IMR-90 (cell line): ENCODE measurements around the gene CTTN. TPM values are rescaled to one million over a fixed set of nuclear protein-coding genes. Genes with fewer than 3 reads are reported as not detected.

Source experiments
- ATAC-seq: fragments of 200-7000 bp; cut with Tn5 transposase; 2 replicates; pipeline ENCODE4 v1.9.1; 2020; ENCODE audit warnings: low read depth, mild to moderate bottlenecking, moderate library complexity
- BruUV-seq: library from RNA; stranded (reverse); fragments of 400-500 nt; replicated peaks from 2 replicates; lab custom pipeline; 2021; lab: Mats Ljungman, UMichigan
- CTCF ChIA-PET: fragments of 300-600 bp; formaldehyde crosslinking; extraction: SDS; loops from one replicate; lab custom pipeline; 2021; ENCODE audit warnings: antibody characterized with exemption; lab: Yijun Ruan, JAX
- POLR2A ChIA-PET: fragments of 300-600 bp; sonication (Branson Sonifier 250); formaldehyde crosslinking; loops from one replicate; lab custom pipeline; 2022; ENCODE audit warnings: antibody characterized with exemption; ENCODE audit not compliant: unreplicated experiment; lab: Charles Lee
- DNase-seq: peaks from one replicate; pipeline ENCODE4 v3.0.0; 2013
- H2AFZ ChIP-seq: replicated peaks from 2 replicates; pipeline ENCODE3; 2013; ENCODE audit warnings: low read length, mild to moderate bottlenecking; ENCODE audit not compliant: poor library complexity
- H2AK5ac ChIP-seq: 2 replicates; pipeline ENCODE4 v1.6.1; 2013; ENCODE audit warnings: low read depth, low read length, inconsistent platforms
- H2AK9ac ChIP-seq: replicated peaks from 2 replicates; pipeline ENCODE3; 2013; ENCODE audit warnings: mild to moderate bottlenecking, low read depth, low read length, moderate library complexity; ENCODE audit not compliant: poor library complexity
- H2BK120ac ChIP-seq: 2 replicates; pipeline ENCODE4 v1.6.1; 2013; ENCODE audit warnings: low read depth, low read length, inconsistent platforms
- H2BK15ac ChIP-seq: 3 replicates; pipeline ENCODE4 v1.6.1; 2013; ENCODE audit warnings: low read depth, low read length, inconsistent platforms
- H2BK20ac ChIP-seq: 2 replicates; pipeline ENCODE4 v1.6.1; 2013; ENCODE audit warnings: low read depth, mild to moderate bottlenecking, inconsistent platforms, low read length, moderate library complexity
- H2BK5ac ChIP-seq: 2 replicates; pipeline ENCODE4 v1.6.1; 2013; ENCODE audit warnings: mild to moderate bottlenecking, low read depth, low read length, inconsistent platforms; ENCODE audit not compliant: poor library complexity, severe bottlenecking
- H3K14ac ChIP-seq: replicated peaks from 2 replicates; pipeline ENCODE4 v1.6.1; 2013; ENCODE audit warnings: low read depth, low read length, inconsistent platforms
- H3K18ac ChIP-seq: 2 replicates; pipeline ENCODE4 v1.6.1; 2013; ENCODE audit warnings: low read depth, low read length, control low read depth
- H3K23ac ChIP-seq: 2 replicates; pipeline ENCODE4 v1.6.1; 2013; ENCODE audit warnings: low read depth, low read length, inconsistent platforms
- H3K27ac ChIP-seq: 2 replicates; pipeline ENCODE4 v1.5.1; 2013; ENCODE audit warnings: mild to moderate bottlenecking, control low read depth, low read length; ENCODE audit not compliant: insufficient read depth
- H3K27me3 ChIP-seq: 2 replicates; pipeline ENCODE4 v1.6.1; 2013; ENCODE audit warnings: low read length; ENCODE audit not compliant: control insufficient read depth, insufficient read depth
- H3K36me3 ChIP-seq: 2 replicates; pipeline ENCODE4 v1.6.1; 2013; ENCODE audit warnings: low read length, mixed read lengths; ENCODE audit not compliant: control insufficient read depth, insufficient read depth
- H3K4ac ChIP-seq: 2 replicates; pipeline ENCODE4 v1.6.1; 2013; ENCODE audit warnings: low read depth, low read length, inconsistent platforms
- H3K4me1 ChIP-seq: 2 replicates; pipeline ENCODE4 v1.6.1; 2013; ENCODE audit warnings: low read length, mixed read lengths; ENCODE audit not compliant: control insufficient read depth, insufficient read depth
- H3K4me2 ChIP-seq: 2 replicates; pipeline ENCODE4 v1.6.1; 2013; ENCODE audit warnings: low read depth, mild to moderate bottlenecking, control low read depth, low read length, moderate library complexity
- H3K4me3 ChIP-seq: 2 replicates; pipeline ENCODE4 v1.5.1; 2013; ENCODE audit warnings: low read depth, mild to moderate bottlenecking, control low read depth, low read length, moderate library complexity; ENCODE audit not compliant: insufficient read depth
- H3K56ac ChIP-seq: 2 replicates; pipeline ENCODE4 v1.6.1; 2013; ENCODE audit warnings: low read length, inconsistent platforms; ENCODE audit not compliant: insufficient read depth; ENCODE audit errors: extremely low read depth
- H3K79me1 ChIP-seq, 2 experiments: 2 replicates each; pipeline ENCODE4 v1.6.1; 2013; ENCODE audit warnings: low read length in 2 of 2, inconsistent platforms in 1 of 2, low read depth in 1 of 2
- H3K9ac ChIP-seq: 2 replicates; pipeline ENCODE4 v1.6.1; 2013; ENCODE audit warnings: low read depth, low read length, control low read depth
- H3K9me1 ChIP-seq: 2 replicates; pipeline ENCODE4 v1.6.1; 2013; ENCODE audit warnings: low read length, inconsistent platforms; ENCODE audit not compliant: insufficient read depth
- H3K9me3 ChIP-seq: 2 replicates; pipeline ENCODE4 v1.6.1; 2013; ENCODE audit warnings: low read length; ENCODE audit not compliant: control insufficient read depth, insufficient read depth
- H4K20me1 ChIP-seq: 2 replicates; pipeline ENCODE4 v1.6.1; 2013; ENCODE audit warnings: low read length, inconsistent platforms; ENCODE audit not compliant: insufficient read depth
- H4K5ac ChIP-seq: 2 replicates; pipeline ENCODE4 v1.6.1; 2013; ENCODE audit warnings: mild to moderate bottlenecking, low read depth, low read length, control low read depth
- H4K8ac ChIP-seq, 2 experiments: 2 replicates each; pipeline ENCODE4 v1.6.1; 2013; ENCODE audit warnings: low read depth in 2 of 2, low read length in 2 of 2, control low read depth in 1 of 2, inconsistent platforms in 1 of 2
- H4K91ac ChIP-seq: 2 replicates; pipeline ENCODE4 v1.6.1; 2013; ENCODE audit warnings: low read depth, low read length, inconsistent platforms; ENCODE audit not compliant: insufficient read depth
- BHLHE40 ChIP-seq: fragments of 150-350 bp; IDR thresholded peaks from 2 replicates; pipeline ENCODE4 v1.6.1; 2016; ENCODE audit warnings: mild to moderate bottlenecking, low read depth, low read length
- CEBPB ChIP-seq: IDR thresholded peaks from 2 replicates; pipeline ENCODE4 v1.6.1; 2012; ENCODE audit warnings: low read depth, low read length, improper control_type of control experiment
- CHD1 ChIP-seq: IDR thresholded peaks from 2 replicates; pipeline ENCODE4 v1.6.1; 2012; ENCODE audit warnings: low read depth, low read length, improper control_type of control experiment
- FOS ChIP-seq: fragments of 150-350 bp; IDR thresholded peaks from 2 replicates; pipeline ENCODE4 v1.6.1; 2016; ENCODE audit warnings: low read depth, low read length
- MAFK ChIP-seq: IDR thresholded peaks from 2 replicates; pipeline ENCODE4 v1.6.1; 2012; ENCODE audit warnings: low read depth, low read length, improper control_type of control experiment
- MAZ ChIP-seq: IDR thresholded peaks from 2 replicates; pipeline ENCODE4 v1.6.1; 2012; ENCODE audit warnings: low read depth, mild to moderate bottlenecking, low read length, improper control_type of control experiment, moderate library complexity, borderline replicate concordance
- NFE2L2 ChIP-seq: fragments of 150-350 bp; IDR thresholded peaks from 2 replicates; pipeline ENCODE4 v1.6.1; 2016; ENCODE audit warnings: low read depth, mild to moderate bottlenecking, low read length
- POLR2A ChIP-seq: IDR thresholded peaks from 2 replicates; pipeline ENCODE4 v1.6.1; 2012; ENCODE audit warnings: mild to moderate bottlenecking, low read depth, low read length
- RAD21 ChIP-seq: IDR thresholded peaks from 2 replicates; pipeline ENCODE4 v1.6.1; 2012; ENCODE audit warnings: low read length, improper control_type of control experiment
- RCOR1 ChIP-seq: IDR thresholded peaks from 2 replicates; pipeline ENCODE4 v1.6.1; 2012; ENCODE audit warnings: mild to moderate bottlenecking, low read length, improper control_type of control experiment; ENCODE audit not compliant: insufficient replicate concordance
- RFX5 ChIP-seq: IDR thresholded peaks from 2 replicates; pipeline ENCODE4 v1.8.0; 2012; ENCODE audit warnings: low read depth, mild to moderate bottlenecking, low read length, moderate library complexity
- WGBS, 2 experiments: methylation state at CpG; one replicate each; pipeline versions ENCODE4 v1.1.5 to v1.1.7; 2013; ENCODE audit warnings: missing lambda C conversion rate in 2 of 2; ENCODE audit not compliant: insufficient read length in 1 of 2; ENCODE audit errors: extremely low coverage in 2 of 2; 5-methylcytosine and 5-hydroxymethylcytosine counted together
- dilution Hi-C: fragments of 300-500 bp; cut with HindIII; formaldehyde crosslinking; loops from one replicate; pipeline ENCODE4 v1.14.3; 2018; ENCODE audit warnings: low sequenced_read_pairs; ENCODE audit not compliant: unreplicated experiment
- in situ Hi-C: fragments of 300-500 bp; cut with MboI; formaldehyde crosslinking; loops from 3 replicates; pipeline ENCODE4 v1.14.3; 2019; ENCODE audit warnings: low sequenced_read_pairs, inconsistent platforms, mixed read lengths
- intact Hi-C: fragments of 100-400 bp; cut with micrococcal nuclease; formaldehyde crosslinking; loops from 2 replicates; pipeline ENCODE4 v1.10.0; 2022
- polyA plus RNA-seq, 3 experiments: library from polyadenylated mRNA; depleted of rRNA; stranded (reverse); fragments of >200 nt; gene quantifications; 2 replicates each; pipeline ENCODE4 v1.2.3, GENCODE V29; 2012; ENCODE audit warnings: low replicate concordance in 1 of 3
- total RNA-seq: library from RNA; depleted of rRNA; stranded (reverse); fragments of >200 nt; gene quantifications from 2 replicates; pipeline ENCODE4 v1.2.3, GENCODE V29; 2012
- TF ChIP-seq, protein P1 (sequence below): conservative IDR thresholded peaks from 2 replicates; pipeline ENCODE4 v1.5.1; 2012; ENCODE audit warnings: mild to moderate bottlenecking, low read depth, low read length, improper control_type of control experiment
- TF ChIP-seq, protein P2 (sequence below): fragments of 150-350 bp; IDR thresholded peaks from 2 replicates; pipeline ENCODE4 v1.6.1; 2016; ENCODE audit warnings: low read depth, mild to moderate bottlenecking, low read length, moderate library complexity, borderline replicate concordance
- TF ChIP-seq, protein P3 (sequence below): fragments of 150-350 bp; IDR thresholded peaks from 2 replicates; pipeline ENCODE4 v1.6.1; 2017; ENCODE audit warnings: mild to moderate bottlenecking, antibody characterized with exemption, low read length, low read depth

CTTN gene
- total and polyA plus RNA-seq, 2 of the 4 experiments (the other 2 are of a cell fraction), result 287 to 296 TPM

- H4K91ac ChIP-seq, result no peak overlapping the region
- no peak overlapping the region for H3K9ac ChIP-seq
- H2BK20ac ChIP-seq, result no peak overlapping the region
- no peak overlapping the region for H2BK15ac ChIP-seq
- no peaks in the 10 kb centered on the region for H3K27me3 ChIP-seq
- no peak overlapping the region for H3K27ac ChIP-seq
- ChIA-PET CTCF (no interaction called here), POLR2A (no interaction called here)
- DNase-seq (no peak), ATAC-seq (no peak)
- no peak overlapping the region for H3K14ac ChIP-seq
- no peak overlapping the region for H3K56ac ChIP-seq
- no peak overlapping the region for H3K4me3 ChIP-seq
- TF ChIP-seq BHLHE40 (no peak), MAFK (no peak), RAD21 (no peak), NFE2L2 (no peak), MAZ (no peak), POLR2A (no peak), CEBPB (no peak), RFX5 (no peak), RCOR1 (no peak), CHD1 (no peak), FOS (no peak)
- TF ChIP-seq, protein P1, sequence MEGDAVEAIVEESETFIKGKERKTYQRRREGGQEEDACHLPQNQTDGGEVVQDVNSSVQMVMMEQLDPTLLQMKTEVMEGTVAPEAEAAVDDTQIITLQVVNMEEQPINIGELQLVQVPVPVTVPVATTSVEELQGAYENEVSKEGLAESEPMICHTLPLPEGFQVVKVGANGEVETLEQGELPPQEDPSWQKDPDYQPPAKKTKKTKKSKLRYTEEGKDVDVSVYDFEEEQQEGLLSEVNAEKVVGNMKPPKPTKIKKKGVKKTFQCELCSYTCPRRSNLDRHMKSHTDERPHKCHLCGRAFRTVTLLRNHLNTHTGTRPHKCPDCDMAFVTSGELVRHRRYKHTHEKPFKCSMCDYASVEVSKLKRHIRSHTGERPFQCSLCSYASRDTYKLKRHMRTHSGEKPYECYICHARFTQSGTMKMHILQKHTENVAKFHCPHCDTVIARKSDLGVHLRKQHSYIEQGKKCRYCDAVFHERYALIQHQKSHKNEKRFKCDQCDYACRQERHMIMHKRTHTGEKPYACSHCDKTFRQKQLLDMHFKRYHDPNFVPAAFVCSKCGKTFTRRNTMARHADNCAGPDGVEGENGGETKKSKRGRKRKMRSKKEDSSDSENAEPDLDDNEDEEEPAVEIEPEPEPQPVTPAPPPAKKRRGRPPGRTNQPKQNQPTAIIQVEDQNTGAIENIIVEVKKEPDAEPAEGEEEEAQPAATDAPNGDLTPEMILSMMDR, result no peak
- TF ChIP-seq, protein P2, sequence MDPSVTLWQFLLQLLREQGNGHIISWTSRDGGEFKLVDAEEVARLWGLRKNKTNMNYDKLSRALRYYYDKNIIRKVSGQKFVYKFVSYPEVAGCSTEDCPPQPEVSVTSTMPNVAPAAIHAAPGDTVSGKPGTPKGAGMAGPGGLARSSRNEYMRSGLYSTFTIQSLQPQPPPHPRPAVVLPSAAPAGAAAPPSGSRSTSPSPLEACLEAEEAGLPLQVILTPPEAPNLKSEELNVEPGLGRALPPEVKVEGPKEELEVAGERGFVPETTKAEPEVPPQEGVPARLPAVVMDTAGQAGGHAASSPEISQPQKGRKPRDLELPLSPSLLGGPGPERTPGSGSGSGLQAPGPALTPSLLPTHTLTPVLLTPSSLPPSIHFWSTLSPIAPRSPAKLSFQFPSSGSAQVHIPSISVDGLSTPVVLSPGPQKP, result no peak
- TF ChIP-seq, protein P3, sequence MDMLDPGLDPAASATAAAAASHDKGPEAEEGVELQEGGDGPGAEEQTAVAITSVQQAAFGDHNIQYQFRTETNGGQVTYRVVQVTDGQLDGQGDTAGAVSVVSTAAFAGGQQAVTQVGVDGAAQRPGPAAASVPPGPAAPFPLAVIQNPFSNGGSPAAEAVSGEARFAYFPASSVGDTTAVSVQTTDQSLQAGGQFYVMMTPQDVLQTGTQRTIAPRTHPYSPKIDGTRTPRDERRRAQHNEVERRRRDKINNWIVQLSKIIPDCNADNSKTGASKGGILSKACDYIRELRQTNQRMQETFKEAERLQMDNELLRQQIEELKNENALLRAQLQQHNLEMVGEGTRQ, result no peak
- H4K8ac ChIP-seq, result no peak overlapping the region
- H3K9me3 ChIP-seq, result no peaks in the 10 kb centered on the region
- no peak overlapping the region for H3K4ac ChIP-seq
- in situ Hi-C loops, result no loop called here
- H4K5ac ChIP-seq, result no peak overlapping the region
- H2BK5ac ChIP-seq, result no peak overlapping the region
- no peaks in the 10 kb centered on the region for H3K4me1 ChIP-seq
- no peak overlapping the region for H3K23ac ChIP-seq
- H2AFZ ChIP-seq, result no peak overlapping the region
- H3K9me1 ChIP-seq, result peaks cover 9% of the 10 kb centered on the region
- WGBS, 2 experiments, result no CpG with 5 or more reads among the region's 8 CpGs
- peaks cover 66% of the 10 kb centered on the region for H4K20me1 ChIP-seq
- H2AK5ac ChIP-seq, result no peak overlapping the region
- H3K4me2 ChIP-seq, result no peak overlapping the region
- intact Hi-C loops, result no loop called here
- dilution Hi-C loops, result no loop called here
- peaks cover 82% of the 10 kb centered on the region for H3K36me3 ChIP-seq
- peaks cover 16 to 65% of the 10 kb centered on the region in 2 experiments for H3K79me1 ChIP-seq
- H3K18ac ChIP-seq, result no peak overlapping the region
- BruUV-seq, result no TSS peak
- H2BK120ac ChIP-seq, result no peak overlapping the region
- H2AK9ac ChIP-seq, result no peak overlapping the region
Measured at GRCh38 chr11:70429428-70429705, 31.0 kb downstream of the CTTN start.
